Endothelial cell of umbilical vein (primary cell): ENCODE results near the gene CFAP20DC. TPM values are rescaled to one million over a fixed set of nuclear protein-coding genes. Genes with fewer than 3 reads are reported as not detected.

Experiments
- BruUV-seq: library from RNA; stranded (reverse); fragments of 400-500 nt; replicated peaks from 2 replicates; lab custom pipeline; 2021; lab: Mats Ljungman, UMichigan
- CTCF ChIA-PET: fragments of 300-600, 350-600 bp; sonication (Branson Sonifier 250); formaldehyde crosslinking; loops from one replicate; lab custom pipeline; 2021; ENCODE audit warnings: antibody characterized with exemption, inconsistent platforms; lab: Charles Lee
- POLR2A ChIA-PET: fragments of 300-600, 350-600 bp; sonication (Branson Sonifier 250); formaldehyde crosslinking; loops from one replicate; lab custom pipeline; 2021; ENCODE audit warnings: antibody characterized with exemption, inconsistent platforms; lab: Charles Lee
- DNase-seq: peaks from one replicate; pipeline ENCODE4 v3.0.0-alpha.2; 2011; ENCODE audit warnings: low read depth, low spot score
- FAIRE-seq: peaks from 2 replicates; lab custom pipeline; 2011; peaks lifted over from hg19 to GRCh38; lab: Jason Lieb, UNC
- H2AFZ ChIP-seq: 2 replicates; pipeline ENCODE4 v1.6.0; 2012; ENCODE audit warnings: low read depth, low read length, control low read depth, inconsistent platforms
- H3K27ac ChIP-seq: 2 replicates; pipeline ENCODE4 v1.5.1; 2011; ENCODE audit warnings: low read depth, mild to moderate bottlenecking, control low read depth, low read length, moderate library complexity; ENCODE audit not compliant: insufficient read depth
- H3K27me3 ChIP-seq, 2 experiments: 2 replicates each; pipeline versions ENCODE4 v1.6.0 to v1.6.1; 2011; ENCODE audit warnings: low read length in 2 of 2, mixed read lengths in 1 of 2; ENCODE audit not compliant: control insufficient read depth in 2 of 2, insufficient read depth in 2 of 2
- H3K36me3 ChIP-seq, 2 experiments: 2 replicates in 1 of 2; 3 replicates in 1 of 2; pipeline ENCODE4 v1.5.1; 2011; ENCODE audit warnings: low read length in 2 of 2, mild to moderate bottlenecking in 1 of 2, moderate library complexity in 1 of 2; ENCODE audit not compliant: control insufficient read depth in 2 of 2, insufficient read depth in 2 of 2; ENCODE audit errors: extremely low read depth in 1 of 2
- H3K4me1 ChIP-seq: 3 replicates; pipeline ENCODE4 v1.5.1; 2011; ENCODE audit warnings: mild to moderate bottlenecking, low read length; ENCODE audit not compliant: control insufficient read depth, insufficient read depth; ENCODE audit errors: extremely low read depth
- H3K4me2 ChIP-seq: 2 replicates; pipeline ENCODE4 v1.6.1; 2011; ENCODE audit warnings: low read length, control low read depth, mixed read lengths; ENCODE audit not compliant: insufficient read depth
- H3K4me3 ChIP-seq, 3 experiments: fragments of 200-600 bp in 1 of 3; sonication (generic), shearing (Covaris generic) in 1 of 3; replicated peaks in 1 of 3; 2 replicates each; pipeline ENCODE4 v1.5.1; 2011 to 2016; ENCODE audit warnings: control low read depth in 3 of 3, low read length in 3 of 3, mild to moderate bottlenecking in 2 of 3, inconsistent platforms in 1 of 3, low read depth in 1 of 3, moderate library complexity in 1 of 3; ENCODE audit not compliant: insufficient read depth in 1 of 3
- H3K79me2 ChIP-seq: 2 replicates; pipeline ENCODE4 v1.6.0; 2012; ENCODE audit warnings: low read length, inconsistent platforms; ENCODE audit not compliant: control insufficient read depth, insufficient read depth
- H3K9ac ChIP-seq: replicated peaks from 2 replicates; pipeline ENCODE3; 2011; ENCODE audit warnings: low read length, control low read depth; ENCODE audit not compliant: insufficient read depth; ENCODE audit errors: extremely low read depth
- H3K9me1 ChIP-seq: replicated peaks from 3 replicates; pipeline ENCODE4 v1.6.0; 2011; ENCODE audit warnings: mild to moderate bottlenecking, low read length; ENCODE audit not compliant: control insufficient read depth, insufficient read depth; ENCODE audit errors: extremely low read depth
- H3K9me3 ChIP-seq: replicated peaks from 2 replicates; pipeline ENCODE4 v1.5.1; 2012; ENCODE audit warnings: low read length, inconsistent platforms; ENCODE audit not compliant: control insufficient read depth, insufficient read depth
- H4K20me1 ChIP-seq: replicated peaks from 2 replicates; pipeline ENCODE3; 2011; ENCODE audit warnings: mild to moderate bottlenecking, low read length; ENCODE audit not compliant: control insufficient read depth, insufficient read depth; ENCODE audit errors: extremely low read depth
- EZH2 ChIP-seq: IDR thresholded peaks from 2 replicates; pipeline ENCODE4 v1.6.1; 2012; ENCODE audit warnings: borderline replicate concordance, low read depth, mild to moderate bottlenecking, moderate library complexity, low read length, inconsistent platforms; ENCODE audit not compliant: severe bottlenecking
- GATA2 ChIP-seq: IDR thresholded peaks from 2 replicates; pipeline ENCODE4 v1.7.0; 2011; ENCODE audit warnings: low read depth, mild to moderate bottlenecking, moderate library complexity, mixed read lengths, low read length; ENCODE audit not compliant: insufficient read length, insufficient read depth
- JUN ChIP-seq: IDR thresholded peaks from 2 replicates; pipeline ENCODE4 v1.6.1; 2011; ENCODE audit warnings: borderline replicate concordance, low read depth; ENCODE audit not compliant: insufficient read length, insufficient read depth
- MYC ChIP-seq: IDR thresholded peaks from one replicate; pipeline ENCODE4 v1.6.1; 2011; ENCODE audit warnings: mild to moderate bottlenecking, low read depth, low read length
- POLR2A ChIP-seq: IDR thresholded peaks from 2 replicates; pipeline ENCODE4 v1.6.1; 2012; ENCODE audit warnings: low read depth, mild to moderate bottlenecking, control low read depth, low read length
- POLR2AphosphoS5 ChIP-seq: IDR thresholded peaks from 2 replicates; pipeline ENCODE4 v1.6.1; 2012; ENCODE audit warnings: low read depth, mild to moderate bottlenecking, control low read depth, low read length, moderate library complexity; ENCODE audit not compliant: insufficient read depth
- dilution Hi-C: fragments of 300-500 bp; cut with MboI; formaldehyde crosslinking; loops from one replicate; pipeline ENCODE4 v1.15.0; 2019; ENCODE audit warnings: low sequenced_read_pairs; ENCODE audit not compliant: extremely low pct_ligation_motif_present
- intact Hi-C: fragments of 100-400 bp; cut with micrococcal nuclease; formaldehyde crosslinking; loops from one replicate; pipeline ENCODE4 v1.10.0; 2022
- polyA plus RNA-seq, 4 experiments: library from polyadenylated mRNA; depleted of rRNA in 3 of 4; stranded (reverse) in 3 of 4; unstranded in 1 of 4; fragments of >200 nt; gene quantifications; 2 replicates each; pipeline versions ENCODE4 v1.2.1 to v1.2.3, GENCODE V29; 2011 to 2012; ENCODE audit warnings: missing spikeins in 1 of 4
- total RNA-seq: library from RNA; stranded (reverse); gene quantifications from 2 replicates; pipeline ENCODE4 v1.2.3, GENCODE V29; 2021
- TF ChIP-seq, protein P1 (sequence below): IDR thresholded peaks from 2 replicates; pipeline ENCODE4 v1.6.1; 2011; ENCODE audit not compliant: insufficient read depth, insufficient read length
- TF ChIP-seq, protein P2 (sequence below), 2 donors: IDR thresholded peaks; 1 replicate in 1 of 2; 2 replicates in 1 of 2; pipeline ENCODE4 v1.5.1; 2011; ENCODE audit warnings: low read length in 2 of 2, mild to moderate bottlenecking in 2 of 2, moderate library complexity in 2 of 2, control low read depth in 1 of 2, inconsistent platforms in 1 of 2, low read depth in 1 of 2; ENCODE audit not compliant: insufficient read depth in 1 of 2; ENCODE audit errors: extremely low read depth in 1 of 2

The CFAP20DC gene
- total and polyA plus RNA-seq, 2 donors (not counting 3 experiments of a cell fraction or from before 2014, with no cell fraction given): 0.92 to 2.1 TPM

DNA sequence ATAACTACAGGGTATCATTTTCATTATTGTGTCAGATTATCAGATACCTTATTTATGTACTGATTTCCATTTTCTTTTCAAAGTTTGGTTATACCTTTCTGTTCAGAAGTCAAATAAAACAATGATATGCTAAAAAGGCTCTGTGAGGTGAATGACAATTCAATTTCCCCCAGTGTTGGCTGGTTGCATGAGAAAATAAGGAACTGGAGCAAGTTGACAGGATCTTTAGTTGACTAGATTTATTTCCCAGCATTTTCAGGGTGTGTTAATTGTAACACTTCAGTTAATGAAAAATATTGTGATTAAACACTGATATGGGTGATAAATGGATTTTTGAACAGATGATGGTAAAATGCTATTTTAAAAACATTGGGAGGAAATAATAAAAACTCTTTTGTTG, 260.4 kb downstream of the CFAP20DC start:
- H2AFZ ChIP-seq: no peak overlapping the region
- no peak overlapping the region for H3K4me3 ChIP-seq
- H3K9me1 ChIP-seq: no peaks in the 10 kb centered on the region
- DNase-seq: no peak
- no TSS peak for BruUV-seq
- no peaks in the 10 kb centered on the region for H4K20me1 ChIP-seq
- dilution Hi-C loops: no loop called here
- TF ChIP-seq EZH2: no peak
- no peak for TF ChIP-seq JUN
- TF ChIP-seq MYC: no peak
- H3K27ac ChIP-seq: no peak overlapping the region
- intact Hi-C loops: no loop called here
- H3K4me2 ChIP-seq: no peak overlapping the region
- H3K9me3 ChIP-seq: no peaks in the 10 kb centered on the region
- ChIA-PET POLR2A (no interaction called here), CTCF (no interaction called here)
- FAIRE-seq: no peak
- H3K9ac ChIP-seq: no peak overlapping the region
- no peaks in the 10 kb centered on the region for H3K4me1 ChIP-seq
- no peaks in the 10 kb centered on the region for H3K79me2 ChIP-seq
- no peaks in the 10 kb centered on the region for H3K27me3 ChIP-seq
- no peaks in the 10 kb centered on the region for H3K36me3 ChIP-seq

DNA sequence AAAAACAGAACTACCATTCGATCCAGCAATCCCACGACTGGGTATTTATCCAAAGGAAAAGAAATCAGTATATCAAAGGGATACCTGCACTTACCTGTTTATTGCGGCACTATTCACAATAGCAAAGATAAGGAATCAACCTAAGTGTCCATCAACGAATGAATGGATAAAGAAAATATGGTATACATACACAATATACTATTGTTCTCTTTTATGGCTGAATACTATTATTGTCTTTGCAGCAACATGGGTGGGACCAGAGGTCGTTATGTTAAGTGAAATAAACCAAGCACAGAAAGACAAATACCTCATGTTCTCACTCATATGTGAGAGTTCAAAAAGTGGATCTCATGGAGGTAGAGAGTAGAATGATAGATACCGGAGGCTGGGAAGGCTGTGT, 264.9 kb downstream of the CFAP20DC start:
- H3K4me3 ChIP-seq: no peak overlapping the region
- H3K9ac ChIP-seq: no peak overlapping the region
- ChIA-PET CTCF (no interaction called here), POLR2A (no interaction called here)
- DNase-seq (no peak), FAIRE-seq (no peak)
- H3K9me3 ChIP-seq: no peaks in the 10 kb centered on the region
- no peaks in the 10 kb centered on the region for H3K36me3 ChIP-seq
- H3K79me2 ChIP-seq: no peaks in the 10 kb centered on the region
- H3K4me1 ChIP-seq: no peaks in the 10 kb centered on the region
- H2AFZ ChIP-seq: no peak overlapping the region
- dilution Hi-C loops (no loop called here), intact Hi-C loops (no loop called here)
- H3K27ac ChIP-seq: no peak overlapping the region
- no peaks in the 10 kb centered on the region for H3K9me1 ChIP-seq
- TF ChIP-seq POLR2AphosphoS5 (no peak), MYC (no peak), JUN (no peak), POLR2A (no peak), GATA2 (no peak), EZH2 (no peak)
- TF ChIP-seq, protein P1, sequence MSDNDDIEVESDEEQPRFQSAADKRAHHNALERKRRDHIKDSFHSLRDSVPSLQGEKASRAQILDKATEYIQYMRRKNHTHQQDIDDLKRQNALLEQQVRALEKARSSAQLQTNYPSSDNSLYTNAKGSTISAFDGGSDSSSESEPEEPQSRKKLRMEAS: no peak
- TF ChIP-seq, protein P2, sequence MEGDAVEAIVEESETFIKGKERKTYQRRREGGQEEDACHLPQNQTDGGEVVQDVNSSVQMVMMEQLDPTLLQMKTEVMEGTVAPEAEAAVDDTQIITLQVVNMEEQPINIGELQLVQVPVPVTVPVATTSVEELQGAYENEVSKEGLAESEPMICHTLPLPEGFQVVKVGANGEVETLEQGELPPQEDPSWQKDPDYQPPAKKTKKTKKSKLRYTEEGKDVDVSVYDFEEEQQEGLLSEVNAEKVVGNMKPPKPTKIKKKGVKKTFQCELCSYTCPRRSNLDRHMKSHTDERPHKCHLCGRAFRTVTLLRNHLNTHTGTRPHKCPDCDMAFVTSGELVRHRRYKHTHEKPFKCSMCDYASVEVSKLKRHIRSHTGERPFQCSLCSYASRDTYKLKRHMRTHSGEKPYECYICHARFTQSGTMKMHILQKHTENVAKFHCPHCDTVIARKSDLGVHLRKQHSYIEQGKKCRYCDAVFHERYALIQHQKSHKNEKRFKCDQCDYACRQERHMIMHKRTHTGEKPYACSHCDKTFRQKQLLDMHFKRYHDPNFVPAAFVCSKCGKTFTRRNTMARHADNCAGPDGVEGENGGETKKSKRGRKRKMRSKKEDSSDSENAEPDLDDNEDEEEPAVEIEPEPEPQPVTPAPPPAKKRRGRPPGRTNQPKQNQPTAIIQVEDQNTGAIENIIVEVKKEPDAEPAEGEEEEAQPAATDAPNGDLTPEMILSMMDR (IDR thresholded peaks at IDR 0.05; ENCODE audit: extremely low read depth in 1 of 2, insufficient read depth in 1 of 2, low read depth in 1 of 2, low read length in 2 of 2): no peak
- H4K20me1 ChIP-seq: no peaks in the 10 kb centered on the region
- BruUV-seq: no TSS peak
- H3K27me3 ChIP-seq: no peaks in the 10 kb centered on the region
- H3K4me2 ChIP-seq: no peak overlapping the region
